Loucy (cell line): Measurements from ENCODE around the gene GRM2.

Experiments used
- CTCF ChIP-seq: fragments of 200-600 bp; sonication (generic); conservative IDR thresholded peaks from 2 replicates; pipeline ENCODE4 v1.5.1; 2014; ENCODE audit warnings: mild to moderate bottlenecking, antibody characterized with exemption, low read length
- EZH2phosphoT487 ChIP-seq: fragments of 200-600 bp; IDR thresholded peaks from 2 replicates; pipeline ENCODE4 v1.6.1; 2018; ENCODE audit warnings: antibody characterized with exemption, mild to moderate bottlenecking, moderate library complexity, borderline replicate concordance

GRCh38 chr3:51700403-51700802 lies 6.5 kb upstream of the GRM2 start:
- no peak for TF ChIP-seq CTCF
- TF ChIP-seq EZH2phosphoT487, result no peak
